ENCODE results near the gene TUT1. TPM values are rescaled to one million over a fixed set of nuclear protein-coding genes. Genes with fewer than 3 reads are reported as not detected.
"Not testable (repeated sequence)": the region's sequence is repeated elsewhere in the genome, so short reads cannot be mapped to it uniquely, and the experiment has no call there.

Gene TUT1
- total RNA-seq, 2 experiments from 2014 or later: 22.5 to 38.2 TPM

DNA sequence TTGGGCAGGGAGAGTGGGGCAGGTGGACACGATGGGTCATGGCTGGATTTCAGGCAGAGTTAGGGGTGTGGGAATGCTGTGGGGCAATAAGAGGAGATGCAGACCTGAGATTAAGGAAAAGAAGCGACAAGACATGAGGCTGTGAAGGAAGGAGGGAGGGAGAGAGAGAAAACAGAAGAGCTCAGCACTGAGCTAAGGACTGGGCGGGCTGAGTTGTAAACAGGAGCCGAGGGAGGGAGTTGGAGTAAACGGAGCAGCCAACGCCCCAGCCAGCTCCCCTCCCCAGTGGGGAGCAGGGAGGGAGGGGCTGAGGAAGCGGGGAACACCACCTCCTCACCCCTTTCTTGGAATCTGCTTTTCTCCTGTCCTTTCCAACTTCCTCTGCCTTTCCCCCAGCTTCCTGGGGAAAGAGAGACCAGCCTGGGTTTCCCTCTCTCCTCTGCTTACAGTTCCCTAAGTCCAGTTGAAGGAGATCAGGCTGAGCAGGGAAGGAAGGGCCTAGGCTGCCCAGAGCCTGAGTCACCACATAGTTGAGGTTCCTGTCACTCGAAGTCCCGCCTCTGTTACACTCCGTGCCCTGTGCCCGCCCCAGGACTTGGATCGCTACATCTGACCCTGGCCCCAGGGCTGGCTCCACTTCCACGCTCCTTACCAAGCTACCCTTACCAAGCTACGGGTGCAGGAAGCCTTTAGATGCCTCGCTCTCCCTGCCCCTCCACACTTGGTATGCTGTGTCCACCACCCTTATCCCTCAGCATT is 38.1 kb downstream of the TUT1 start:
- no peak overlapping the region for H2AFZ ChIP-seq (ENCODE audit: low read length)
- no peaks in the 10 kb centered on the region for H4K20me1 ChIP-seq (ENCODE audit: insufficient read depth, low read length)
- H3K27ac ChIP-seq (ENCODE audit: low read depth, low read length, poor library complexity, severe bottlenecking): no peak overlapping the region
- no peak overlapping the region for H3K4me2 ChIP-seq (ENCODE audit: low read length)
- H3K9me3 ChIP-seq (ENCODE audit: low read length): no peaks in the 10 kb centered on the region
- ChIA-PET CTCF (ENCODE audit: unreplicated experiment) (no interaction called here), POLR2A (interaction anchor here (0.6 to 0.7 kb wide), 3 partner anchors 15 to 435 kb away, joined by 3 read pairs; no protein-coding TSS in a partner anchor)
- no peaks in the 10 kb centered on the region for H3K9me2 ChIP-seq (ENCODE audit: insufficient read depth, low read length)
- no peaks in the 10 kb centered on the region for H3K79me2 ChIP-seq (ENCODE audit: insufficient read depth, low read depth, low read length)
- TF ChIP-seq EZH2phosphoT487 (IDR thresholded peaks at IDR 0.05; ENCODE audit: borderline replicate concordance, low read depth, low read length): no peak
- TF ChIP-seq, protein P1, sequence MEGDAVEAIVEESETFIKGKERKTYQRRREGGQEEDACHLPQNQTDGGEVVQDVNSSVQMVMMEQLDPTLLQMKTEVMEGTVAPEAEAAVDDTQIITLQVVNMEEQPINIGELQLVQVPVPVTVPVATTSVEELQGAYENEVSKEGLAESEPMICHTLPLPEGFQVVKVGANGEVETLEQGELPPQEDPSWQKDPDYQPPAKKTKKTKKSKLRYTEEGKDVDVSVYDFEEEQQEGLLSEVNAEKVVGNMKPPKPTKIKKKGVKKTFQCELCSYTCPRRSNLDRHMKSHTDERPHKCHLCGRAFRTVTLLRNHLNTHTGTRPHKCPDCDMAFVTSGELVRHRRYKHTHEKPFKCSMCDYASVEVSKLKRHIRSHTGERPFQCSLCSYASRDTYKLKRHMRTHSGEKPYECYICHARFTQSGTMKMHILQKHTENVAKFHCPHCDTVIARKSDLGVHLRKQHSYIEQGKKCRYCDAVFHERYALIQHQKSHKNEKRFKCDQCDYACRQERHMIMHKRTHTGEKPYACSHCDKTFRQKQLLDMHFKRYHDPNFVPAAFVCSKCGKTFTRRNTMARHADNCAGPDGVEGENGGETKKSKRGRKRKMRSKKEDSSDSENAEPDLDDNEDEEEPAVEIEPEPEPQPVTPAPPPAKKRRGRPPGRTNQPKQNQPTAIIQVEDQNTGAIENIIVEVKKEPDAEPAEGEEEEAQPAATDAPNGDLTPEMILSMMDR (conservative IDR thresholded peaks at IDR 0.05; ENCODE audit: low read length): no peak
- H3K4me1 ChIP-seq (ENCODE audit: insufficient read depth, low read length, poor library complexity, severe bottlenecking): peaks cover 41% of the 10 kb centered on the region
- peaks cover 49% of the 10 kb centered on the region for H3K36me3 ChIP-seq (ENCODE audit: insufficient read depth, low read length)
- no TSS peak for BruUV-seq (replicated peaks)
- no peak overlapping the region for H3K4me3 ChIP-seq (ENCODE audit: low read depth, low read length, poor library complexity, severe bottlenecking)
- intact Hi-C loops (cut with micrococcal nuclease; ENCODE audit: unreplicated experiment): no loop called here
- no peak for DNase-seq (ENCODE audit: low spot score)

DNA sequence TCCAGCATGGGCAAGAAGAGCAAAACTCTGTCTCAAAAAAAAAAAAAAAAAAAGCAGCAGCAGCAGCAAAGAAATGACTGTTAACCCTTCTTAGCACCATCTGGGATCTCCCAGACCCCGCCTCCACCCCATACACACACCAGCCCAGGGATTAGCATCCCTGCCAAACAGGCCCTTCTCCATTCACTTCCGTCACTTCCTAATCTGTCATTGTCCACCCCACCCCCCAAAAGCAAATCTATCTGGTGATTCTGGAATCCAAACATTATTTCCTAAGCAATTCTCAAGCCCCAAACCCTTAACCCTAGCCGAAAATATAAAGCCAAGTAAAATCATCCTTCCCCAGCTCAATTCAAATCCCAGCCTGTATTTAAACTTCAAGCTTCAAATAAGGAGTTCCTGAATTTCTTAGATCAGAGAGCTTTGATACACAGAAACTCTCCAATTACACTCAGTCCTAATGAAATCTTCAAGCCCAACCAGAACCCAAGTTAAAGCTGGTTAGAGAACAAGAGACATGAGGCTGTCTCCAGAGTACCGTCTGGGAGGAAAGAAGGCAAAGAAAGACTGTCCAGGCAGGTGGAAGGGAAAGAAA is 38.7 kb downstream of the TUT1 start:
- no TSS peak for BruUV-seq (replicated peaks)
- ChIA-PET CTCF (ENCODE audit: unreplicated experiment) (interaction anchor here (0.9 kb wide), 1 partner anchor 10 kb away, joined by 3 read pairs; no protein-coding TSS in a partner anchor), POLR2A (interaction anchor here (0.6 to 0.7 kb wide), 3 partner anchors 15 to 22 kb away, joined by 3 to 5 read pairs (median 3); partner anchors contain the start of gene EEF1G)
- Histone ChIP-seq H3K4me2 (ENCODE audit: low read length) (no peak overlapping the region), H3K4me1 (ENCODE audit: insufficient read depth, low read length, poor library complexity, severe bottlenecking) (peaks cover 34% of the 10 kb centered on the region), H4K20me1 (ENCODE audit: insufficient read depth, low read length) (no peaks in the 10 kb centered on the region), H3K9me3 (ENCODE audit: low read length) (no peaks in the 10 kb centered on the region), H2AFZ (ENCODE audit: low read length) (no peak overlapping the region), H3K9me2 (ENCODE audit: insufficient read depth, low read length) (no peaks in the 10 kb centered on the region), H3K4me3 (ENCODE audit: low read depth, low read length, poor library complexity, severe bottlenecking) (no peak overlapping the region), H3K36me3 (ENCODE audit: insufficient read depth, low read length) (peaks cover 42% of the 10 kb centered on the region), H3K79me2 (ENCODE audit: insufficient read depth, low read depth, low read length) (no peaks in the 10 kb centered on the region), H3K27ac (ENCODE audit: low read depth, low read length, poor library complexity, severe bottlenecking) (no peak overlapping the region)
- intact Hi-C loops (cut with micrococcal nuclease; ENCODE audit: unreplicated experiment): no loop called here
- DNase-seq (ENCODE audit: low spot score): no peak
- TF ChIP-seq, protein P1 (conservative IDR thresholded peaks at IDR 0.05; ENCODE audit: low read length): no peak
- no peak for TF ChIP-seq EZH2phosphoT487 (IDR thresholded peaks at IDR 0.05; ENCODE audit: borderline replicate concordance, low read depth, low read length)

DNA sequence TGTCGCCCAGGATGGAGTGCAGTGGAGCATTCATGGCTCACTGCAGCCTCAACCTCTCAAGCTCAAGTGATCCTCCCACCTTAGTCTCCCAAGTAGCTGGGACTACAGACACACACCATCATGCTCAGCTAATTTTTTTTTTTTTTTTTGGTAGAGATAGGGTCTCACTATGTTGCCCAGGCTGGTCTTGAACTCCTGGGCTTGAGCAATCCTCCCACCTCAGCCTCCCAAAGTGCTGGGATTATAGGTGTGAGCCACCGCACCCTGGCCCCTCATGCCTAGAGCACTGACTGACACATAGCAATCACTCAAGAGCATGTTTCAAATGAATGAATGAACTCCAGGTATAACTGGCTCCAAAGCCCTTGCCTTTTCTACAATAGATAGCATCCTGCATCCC is 40.8 kb downstream of the TUT1 start:
- H3K4me2 ChIP-seq (ENCODE audit: low read length); DNase-seq (ENCODE audit: low spot score); H3K27ac ChIP-seq (ENCODE audit: low read depth, low read length, poor library complexity, severe bottlenecking); H4K20me1 ChIP-seq (ENCODE audit: insufficient read depth, low read length); H3K79me2 ChIP-seq (ENCODE audit: insufficient read depth, low read depth, low read length); BruUV-seq (replicated peaks); H3K4me3 ChIP-seq (ENCODE audit: low read depth, low read length, poor library complexity, severe bottlenecking); intact Hi-C loops (cut with micrococcal nuclease; ENCODE audit: unreplicated experiment); H3K9me2 ChIP-seq (ENCODE audit: insufficient read depth, low read length); H3K9me3 ChIP-seq (ENCODE audit: low read length); H2AFZ ChIP-seq (ENCODE audit: low read length): not testable (repeated sequence)
- Histone ChIP-seq H3K36me3 (ENCODE audit: insufficient read depth, low read length) (peaks cover 21% of the 10 kb centered on the region), H3K4me1 (ENCODE audit: insufficient read depth, low read length, poor library complexity, severe bottlenecking) (peaks cover 13% of the 10 kb centered on the region)
- CTCF ChIA-PET (ENCODE audit: unreplicated experiment): interaction anchor here (0.6 kb wide), 1 partner anchor 191 kb away, joined by 6 read pairs; no protein-coding TSS in a partner anchor
- POLR2A ChIA-PET: interaction anchor here (0.8 to 1.2 kb wide), 2 partner anchors 91 to 99 kb away, joined by 6 to 8 read pairs; no protein-coding TSS in a partner anchor

Measured in OCI-LY7 (cell line).